HepG2 (cell line): Measurements from ENCODE around the gene OPN1LW. TPM values are rescaled to one million over a fixed set of nuclear protein-coding genes. Genes with fewer than 3 reads are reported as not detected.
A peak's percentile ranks its signal among the peaks of the same experiment; 100 is the strongest.

Experiments
- ATAC-seq: fragments of 200-7000 bp; cut with Tn5 transposase; 3 replicates; pipeline ENCODE4 v1.9.1; 2020; ENCODE audit warnings: mild to moderate bottlenecking, moderate library complexity
- BruUV-seq: library from RNA; stranded (reverse); fragments of 400-500 nt; replicated peaks from 2 replicates; lab custom pipeline; 2021; lab: Mats Ljungman, UMichigan
- CTCF ChIA-PET: fragments of 300-600 bp; formaldehyde crosslinking; extraction: SDS; loops from one replicate; lab custom pipeline; 2021; ENCODE audit warnings: low total read pairs, inconsistent platforms, low intra/inter-chr PET ratio; lab: Yijun Ruan, JAX
- POLR2A ChIA-PET: fragments of 350-600 bp; sonication (Branson Sonifier 250); formaldehyde crosslinking; loops from one replicate; lab custom pipeline; 2020; ENCODE audit warnings: antibody characterized with exemption, inconsistent platforms; lab: Yijun Ruan, JAX
- DNase-seq: peaks from one replicate; pipeline ENCODE4 v3.0.0-alpha.2; 2015; ENCODE audit warnings: low spot score
- FAIRE-seq: peaks from 3 replicates; lab custom pipeline; 2011; peaks lifted over from hg19 to GRCh38; lab: Jason Lieb, UNC
- H2AFZ ChIP-seq: one replicate; pipeline ENCODE4 v1.6.1; 2011; ENCODE audit warnings: low read length, inconsistent platforms
- H3K27ac ChIP-seq: fragments of 300-600 bp; 3 replicates; pipeline ENCODE4 v1.8.0; 2011; ENCODE audit warnings: mixed run types, mild to moderate bottlenecking, mixed read lengths, low read length, inconsistent platforms; ENCODE audit not compliant: insufficient read depth; ENCODE audit errors: extremely low read length
- H3K27me3 ChIP-seq, 2 experiments: fragments of 200-600 bp in 1 of 2; 2 replicates in 1 of 2; 3 replicates in 1 of 2; pipeline versions ENCODE4 v1.6.0 to v1.8.0; 2011; ENCODE audit warnings: low read length in 2 of 2, mild to moderate bottlenecking in 2 of 2, moderate library complexity in 2 of 2, inconsistent platforms in 1 of 2; ENCODE audit not compliant: insufficient read depth in 2 of 2, control insufficient read depth in 1 of 2
- H3K36me3 ChIP-seq, 2 experiments: fragments of 200-600 bp in 1 of 2; replicated peaks in 1 of 2; 2 replicates in 1 of 2; 3 replicates in 1 of 2; pipeline versions ENCODE4 v1.5.1 to v1.8.0; 2011; ENCODE audit warnings: low read length in 2 of 2, inconsistent platforms in 1 of 2; ENCODE audit not compliant: insufficient read depth in 2 of 2, control insufficient read depth in 1 of 2
- H3K4me1 ChIP-seq: 2 replicates; pipeline ENCODE4 v1.5.1; 2012; ENCODE audit warnings: low read length, inconsistent platforms; ENCODE audit not compliant: insufficient read depth
- H3K4me2 ChIP-seq: 2 replicates; pipeline ENCODE4 v1.6.0; 2011; ENCODE audit warnings: low read depth, low read length, inconsistent platforms
- H3K4me3 ChIP-seq, 3 experiments: fragments of 200-600 bp in 1 of 3; sonication (generic), shearing (Covaris generic) in 1 of 3; replicated peaks in 1 of 3; 2 replicates each; pipeline ENCODE4 v1.5.1; 2011 to 2016; ENCODE audit warnings: low read length in 3 of 3, inconsistent platforms in 2 of 3, low read depth in 2 of 3, mild to moderate bottlenecking in 2 of 3, control low read depth in 1 of 3, mixed read lengths in 1 of 3; ENCODE audit not compliant: insufficient read depth in 1 of 3
- H3K79me2 ChIP-seq: one replicate; pipeline ENCODE4 v1.6.1; 2011; ENCODE audit warnings: low read length, inconsistent platforms; ENCODE audit not compliant: insufficient read depth
- H3K9ac ChIP-seq: 2 replicates; pipeline ENCODE4 v1.6.0; 2011; ENCODE audit warnings: mild to moderate bottlenecking, low read depth, low read length, inconsistent platforms; ENCODE audit not compliant: insufficient read depth
- H3K9me3 ChIP-seq: 2 replicates; pipeline ENCODE4 v1.5.1; 2012; ENCODE audit warnings: mild to moderate bottlenecking, low read length
- H4K20me1 ChIP-seq: 2 replicates; pipeline ENCODE4 v1.6.0; 2011; ENCODE audit warnings: inconsistent platforms, mild to moderate bottlenecking, low read length, moderate library complexity; ENCODE audit not compliant: insufficient read depth
- GZF1 ChIP-seq: sonication (generic); formaldehyde crosslinking; IDR thresholded peaks from 2 replicates; pipeline ENCODE4 v1.5.1; 2020; ENCODE audit warnings: mild to moderate bottlenecking, missing genetic modification reagents
- HOXA3 ChIP-seq: sonication (generic); formaldehyde crosslinking; IDR thresholded peaks from 2 replicates; pipeline ENCODE4 v1.5.0; 2020; ENCODE audit warnings: missing genetic modification reagents
- HOXA7 ChIP-seq: sonication (generic); formaldehyde crosslinking; IDR thresholded peaks from 2 replicates; pipeline ENCODE4 v1.8.1; 2022; ENCODE audit warnings: mild to moderate bottlenecking, missing genetic modification reagents, moderate library complexity
- KDM4B ChIP-seq: sonication (generic); formaldehyde crosslinking; IDR thresholded peaks from 2 replicates; pipeline ENCODE4 v1.4.0; 2020; ENCODE audit warnings: missing genetic modification reagents
- NR1H2 ChIP-seq: sonication (generic); formaldehyde crosslinking; IDR thresholded peaks from 2 replicates; pipeline ENCODE4 v1.8.1; 2022; ENCODE audit warnings: low read depth, missing genetic modification reagents, borderline replicate concordance
- PLSCR1 ChIP-seq: sonication (generic); formaldehyde crosslinking; IDR thresholded peaks from 2 replicates; pipeline ENCODE4 v1.5.0; 2020; ENCODE audit warnings: missing genetic modification reagents, mild to moderate bottlenecking, borderline replicate concordance
- SAP130 ChIP-seq: IDR thresholded peaks from 2 replicates; pipeline ENCODE4 v1.6.1; 2016; ENCODE audit warnings: low read depth
- SETDB1 ChIP-seq: sonication (generic); formaldehyde crosslinking; IDR thresholded peaks from 2 replicates; pipeline ENCODE4 v1.5.1; 2020; ENCODE audit warnings: missing genetic modification reagents, mild to moderate bottlenecking, borderline replicate concordance
- ZNF335 ChIP-seq: sonication (generic); formaldehyde crosslinking; IDR thresholded peaks from 2 replicates; pipeline ENCODE4 v1.4.0; 2020; ENCODE audit warnings: missing genetic modification reagents
- ZNF577 ChIP-seq: sonication (generic); formaldehyde crosslinking; IDR thresholded peaks from 2 replicates; pipeline ENCODE4 v1.4.0; 2020; ENCODE audit warnings: mild to moderate bottlenecking, low read depth, missing genetic modification reagents, borderline replicate concordance
- ZNF687 ChIP-seq: sonication (generic); formaldehyde crosslinking; IDR thresholded peaks from 2 replicates; pipeline ENCODE4 v1.5.1; 2020; ENCODE audit warnings: mild to moderate bottlenecking, missing genetic modification reagents, moderate library complexity
- ZNF83 ChIP-seq: sonication (generic); formaldehyde crosslinking; IDR thresholded peaks from 2 replicates; pipeline ENCODE4 v1.4.0; 2020; ENCODE audit warnings: missing genetic modification reagents, mild to moderate bottlenecking, borderline replicate concordance
- WGBS: methylation state at CpG from one replicate; pipeline ENCODE4 v1.1.6; 2017; ENCODE audit warnings: low lambda C conversion rate; 5-methylcytosine and 5-hydroxymethylcytosine counted together
- in situ Hi-C: cut with HindIII; loops from 2 replicates; pipeline ENCODE4 v1.10.0; 2017; ENCODE audit warnings: low pct_unique_long_range_greater_than_20kb; ENCODE audit not compliant: extremely low pct_ligation_motif_present
- intact Hi-C: fragments of 100-400 bp; cut with micrococcal nuclease; formaldehyde crosslinking; loops from one replicate; pipeline ENCODE4 v1.10.0; 2022; ENCODE audit not compliant: unreplicated experiment
- polyA plus RNA-seq, 8 experiments: library from polyadenylated mRNA; depleted of rRNA in 3 of 8; stranded (reverse) in 7 of 8; unstranded in 1 of 8; fragments of >200 nt; fragmentation: Illumina TruSeq in 4 of 8; extraction: Trizol in 4 of 8; gene quantifications; 2 replicates each; pipeline versions ENCODE4 v1.2.1 to v1.2.3, GENCODE V29; 2011 to 2016; ENCODE audit warnings: low read depth in 4 of 8, missing spikeins in 1 of 8, mixed read lengths in 1 of 8; ENCODE audit not compliant: insufficient read depth in 1 of 8
- total RNA-seq, 5 experiments: library from RNA; depleted of rRNA; stranded (reverse); fragments of >200 nt; fragmentation: Illumina TruSeq; extraction: Trizol; gene quantifications; 2 replicates each; pipeline ENCODE4 v1.2.3, GENCODE V29; 2016; ENCODE audit warnings: low read depth in 1 of 5
- TF ChIP-seq, protein P1 (sequence below): sonication (generic); formaldehyde crosslinking; IDR thresholded peaks from 2 replicates; pipeline ENCODE4 v1.5.1; 2020; ENCODE audit warnings: missing genetic modification reagents, mild to moderate bottlenecking, borderline replicate concordance

OPN1LW gene
- total and polyA plus RNA-seq, 2 of the 13 experiments (the other 11 are each of a cell fraction or from before 2014, with no cell fraction given), result not detected

DNA sequence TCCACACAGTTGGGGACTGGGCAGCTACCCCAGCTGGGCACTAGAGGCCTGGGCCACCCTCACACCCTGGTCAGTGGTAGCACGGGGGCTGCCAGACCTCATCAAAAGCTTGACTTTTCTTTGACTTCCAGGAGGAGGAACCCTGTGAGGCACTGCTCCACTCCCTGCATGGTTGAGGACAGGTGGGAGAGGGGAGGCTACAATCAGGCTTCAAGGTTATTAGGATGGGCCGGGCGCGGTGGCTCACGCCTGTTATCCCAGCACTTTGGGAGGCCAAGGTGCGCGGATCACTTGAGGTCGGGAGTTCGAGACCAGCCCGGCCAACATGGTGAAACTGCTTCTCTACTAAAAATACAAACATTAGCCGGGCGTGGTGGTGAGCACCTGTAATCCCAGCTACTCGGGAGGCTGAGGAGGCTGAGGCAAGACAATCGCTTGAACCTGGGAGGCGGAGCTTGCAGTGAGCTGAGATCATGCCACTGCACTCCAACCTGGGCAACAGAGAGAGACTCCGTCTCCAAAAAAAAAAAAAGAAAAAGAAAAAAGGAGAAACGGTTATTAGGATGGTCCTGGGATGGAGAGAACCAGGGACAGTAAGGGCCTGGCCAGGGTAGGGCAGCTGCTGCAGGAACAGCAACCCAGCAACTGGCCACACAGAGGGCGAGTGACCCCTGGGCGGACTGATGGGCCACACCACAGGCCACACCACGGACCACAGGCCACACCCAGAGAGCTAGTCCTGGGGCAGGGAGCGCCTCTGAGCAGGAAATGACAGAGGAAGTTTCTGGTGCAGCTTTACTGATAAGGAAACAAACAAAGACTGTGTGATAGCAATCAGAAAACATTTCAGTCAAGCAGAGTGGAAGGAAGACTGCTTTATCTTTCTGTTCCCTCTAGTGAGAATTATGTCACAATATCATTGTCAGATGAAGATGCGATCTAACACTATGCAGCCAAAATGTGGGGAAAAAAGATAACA is 20.5 kb upstream of the OPN1LW start (continued):
- TF ChIP-seq ZNF687 (CRISPR knock-in tag) (peak; percentile 18; the same call in 1 of the 2 replicates), SAP130 (CRISPR knock-in tag) (peak; percentile 28; the same call in 1 of the 2 replicates), SETDB1 (CRISPR knock-in tag) (no peak)

- no TSS peak for BruUV-seq
- ATAC-seq (no peak), DNase-seq (no peak), FAIRE-seq (no peak)
- Histone ChIP-seq H3K4me1 (no peaks in the 10 kb centered on the region; the same call in 1 of the 2 replicates), H2AFZ (no peak overlapping the region), H3K4me3 (no peak overlapping the region), H3K9ac (no peak overlapping the region), H3K27ac (no peak overlapping the region), H3K79me2 (no peaks in the 10 kb centered on the region), H3K9me3 (no peaks in the 10 kb centered on the region), H3K36me3 (no peaks in the 10 kb centered on the region), H4K20me1 (no peaks in the 10 kb centered on the region), H3K27me3 (no peaks in the 10 kb centered on the region), H3K4me2 (no peak overlapping the region)
- intact Hi-C loops, result no loop called here
- ChIA-PET POLR2A (no interaction called here), CTCF (no interaction called here)
- WGBS, result no CpG with 5 or more reads among the region's 30 CpGs
- in situ Hi-C loops, result no loop called here
- TF ChIP-seq HOXA3 (CRISPR knock-in tag), result no peak
- TF ChIP-seq NR1H2, result no peak
- TF ChIP-seq ZNF577, result no peak
- TF ChIP-seq PLSCR1, result no peak
- TF ChIP-seq GZF1 (CRISPR knock-in tag), result no peak
- TF ChIP-seq, protein P1, sequence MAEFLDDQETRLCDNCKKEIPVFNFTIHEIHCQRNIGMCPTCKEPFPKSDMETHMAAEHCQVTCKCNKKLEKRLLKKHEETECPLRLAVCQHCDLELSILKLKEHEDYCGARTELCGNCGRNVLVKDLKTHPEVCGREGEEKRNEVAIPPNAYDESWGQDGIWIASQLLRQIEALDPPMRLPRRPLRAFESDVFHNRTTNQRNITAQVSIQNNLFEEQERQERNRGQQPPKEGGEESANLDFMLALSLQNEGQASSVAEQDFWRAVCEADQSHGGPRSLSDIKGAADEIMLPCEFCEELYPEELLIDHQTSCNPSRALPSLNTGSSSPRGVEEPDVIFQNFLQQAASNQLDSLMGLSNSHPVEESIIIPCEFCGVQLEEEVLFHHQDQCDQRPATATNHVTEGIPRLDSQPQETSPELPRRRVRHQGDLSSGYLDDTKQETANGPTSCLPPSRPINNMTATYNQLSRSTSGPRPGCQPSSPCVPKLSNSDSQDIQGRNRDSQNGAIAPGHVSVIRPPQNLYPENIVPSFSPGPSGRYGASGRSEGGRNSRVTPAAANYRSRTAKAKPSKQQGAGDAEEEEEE (CRISPR knock-in tag), result no peak
- TF ChIP-seq ZNF83, result no peak
- TF ChIP-seq ZNF335 (CRISPR knock-in tag), result no peak
- TF ChIP-seq HOXA7 (CRISPR knock-in tag), result no peak
- TF ChIP-seq KDM4B (CRISPR knock-in tag), result no peak
These were observed 18.5 kb upstream of the OPN1LW start for GRCh38 chrX:154125391-154126040.
